IMR-90 (cell line): ENCODE data around the gene WARS2. TPM values are rescaled to one million over a fixed set of nuclear protein-coding genes. Genes with fewer than 3 reads are reported as not detected.
A peak's percentile ranks its signal among the peaks of the same experiment; 100 is the strongest.

ENCODE experiments used
- ATAC-seq: fragments of 200-7000 bp; cut with Tn5 transposase; 2 replicates; pipeline ENCODE4 v1.9.1; 2020; ENCODE audit warnings: low read depth, mild to moderate bottlenecking, moderate library complexity
- BruUV-seq: library from RNA; stranded (reverse); fragments of 400-500 nt; replicated peaks from 2 replicates; lab custom pipeline; 2021; lab: Mats Ljungman, UMichigan
- CTCF ChIA-PET: fragments of 300-600 bp; formaldehyde crosslinking; extraction: SDS; loops from one replicate; lab custom pipeline; 2021; ENCODE audit warnings: antibody characterized with exemption; lab: Yijun Ruan, JAX
- POLR2A ChIA-PET: fragments of 300-600 bp; sonication (Branson Sonifier 250); formaldehyde crosslinking; loops from one replicate; lab custom pipeline; 2022; ENCODE audit warnings: antibody characterized with exemption; ENCODE audit not compliant: unreplicated experiment; lab: Charles Lee
- DNase-seq: peaks from one replicate; pipeline ENCODE4 v3.0.0; 2013
- H2AFZ ChIP-seq: replicated peaks from 2 replicates; pipeline ENCODE3; 2013; ENCODE audit warnings: low read length, mild to moderate bottlenecking; ENCODE audit not compliant: poor library complexity
- H2AK5ac ChIP-seq: 2 replicates; pipeline ENCODE4 v1.6.1; 2013; ENCODE audit warnings: low read depth, low read length, inconsistent platforms
- H2AK9ac ChIP-seq: replicated peaks from 2 replicates; pipeline ENCODE3; 2013; ENCODE audit warnings: mild to moderate bottlenecking, low read depth, low read length, moderate library complexity; ENCODE audit not compliant: poor library complexity
- H2BK120ac ChIP-seq: 2 replicates; pipeline ENCODE4 v1.6.1; 2013; ENCODE audit warnings: low read depth, low read length, inconsistent platforms
- H2BK15ac ChIP-seq: 3 replicates; pipeline ENCODE4 v1.6.1; 2013; ENCODE audit warnings: low read depth, low read length, inconsistent platforms
- H2BK20ac ChIP-seq: 2 replicates; pipeline ENCODE4 v1.6.1; 2013; ENCODE audit warnings: low read depth, mild to moderate bottlenecking, inconsistent platforms, low read length, moderate library complexity
- H2BK5ac ChIP-seq: 2 replicates; pipeline ENCODE4 v1.6.1; 2013; ENCODE audit warnings: mild to moderate bottlenecking, low read depth, low read length, inconsistent platforms; ENCODE audit not compliant: poor library complexity, severe bottlenecking
- H3K14ac ChIP-seq: replicated peaks from 2 replicates; pipeline ENCODE4 v1.6.1; 2013; ENCODE audit warnings: low read depth, low read length, inconsistent platforms
- H3K18ac ChIP-seq: 2 replicates; pipeline ENCODE4 v1.6.1; 2013; ENCODE audit warnings: low read depth, low read length, control low read depth
- H3K23ac ChIP-seq: 2 replicates; pipeline ENCODE4 v1.6.1; 2013; ENCODE audit warnings: low read depth, low read length, inconsistent platforms
- H3K27ac ChIP-seq: 2 replicates; pipeline ENCODE4 v1.5.1; 2013; ENCODE audit warnings: mild to moderate bottlenecking, control low read depth, low read length; ENCODE audit not compliant: insufficient read depth
- H3K27me3 ChIP-seq: 2 replicates; pipeline ENCODE4 v1.6.1; 2013; ENCODE audit warnings: low read length; ENCODE audit not compliant: control insufficient read depth, insufficient read depth
- H3K36me3 ChIP-seq: 2 replicates; pipeline ENCODE4 v1.6.1; 2013; ENCODE audit warnings: low read length, mixed read lengths; ENCODE audit not compliant: control insufficient read depth, insufficient read depth
- H3K4ac ChIP-seq: 2 replicates; pipeline ENCODE4 v1.6.1; 2013; ENCODE audit warnings: low read depth, low read length, inconsistent platforms
- H3K4me1 ChIP-seq: 2 replicates; pipeline ENCODE4 v1.6.1; 2013; ENCODE audit warnings: low read length, mixed read lengths; ENCODE audit not compliant: control insufficient read depth, insufficient read depth
- H3K4me2 ChIP-seq: 2 replicates; pipeline ENCODE4 v1.6.1; 2013; ENCODE audit warnings: low read depth, mild to moderate bottlenecking, control low read depth, low read length, moderate library complexity
- H3K4me3 ChIP-seq: 2 replicates; pipeline ENCODE4 v1.5.1; 2013; ENCODE audit warnings: low read depth, mild to moderate bottlenecking, control low read depth, low read length, moderate library complexity; ENCODE audit not compliant: insufficient read depth
- H3K56ac ChIP-seq: 2 replicates; pipeline ENCODE4 v1.6.1; 2013; ENCODE audit warnings: low read length, inconsistent platforms; ENCODE audit not compliant: insufficient read depth; ENCODE audit errors: extremely low read depth
- H3K79me1 ChIP-seq, 2 experiments: 2 replicates each; pipeline ENCODE4 v1.6.1; 2013; ENCODE audit warnings: low read length in 2 of 2, inconsistent platforms in 1 of 2, low read depth in 1 of 2
- H3K9ac ChIP-seq: 2 replicates; pipeline ENCODE4 v1.6.1; 2013; ENCODE audit warnings: low read depth, low read length, control low read depth
- H3K9me1 ChIP-seq: 2 replicates; pipeline ENCODE4 v1.6.1; 2013; ENCODE audit warnings: low read length, inconsistent platforms; ENCODE audit not compliant: insufficient read depth
- H3K9me3 ChIP-seq: 2 replicates; pipeline ENCODE4 v1.6.1; 2013; ENCODE audit warnings: low read length; ENCODE audit not compliant: control insufficient read depth, insufficient read depth
- H4K20me1 ChIP-seq: 2 replicates; pipeline ENCODE4 v1.6.1; 2013; ENCODE audit warnings: low read length, inconsistent platforms; ENCODE audit not compliant: insufficient read depth
- H4K5ac ChIP-seq: 2 replicates; pipeline ENCODE4 v1.6.1; 2013; ENCODE audit warnings: mild to moderate bottlenecking, low read depth, low read length, control low read depth
- H4K8ac ChIP-seq, 2 experiments: 2 replicates each; pipeline ENCODE4 v1.6.1; 2013; ENCODE audit warnings: low read depth in 2 of 2, low read length in 2 of 2, control low read depth in 1 of 2, inconsistent platforms in 1 of 2
- H4K91ac ChIP-seq: 2 replicates; pipeline ENCODE4 v1.6.1; 2013; ENCODE audit warnings: low read depth, low read length, inconsistent platforms; ENCODE audit not compliant: insufficient read depth
- CHD1 ChIP-seq: IDR thresholded peaks from 2 replicates; pipeline ENCODE4 v1.6.1; 2012; ENCODE audit warnings: low read depth, low read length, improper control_type of control experiment
- MAZ ChIP-seq: IDR thresholded peaks from 2 replicates; pipeline ENCODE4 v1.6.1; 2012; ENCODE audit warnings: low read depth, mild to moderate bottlenecking, low read length, improper control_type of control experiment, moderate library complexity, borderline replicate concordance
- WGBS, 2 experiments: methylation state at CpG; one replicate each; pipeline versions ENCODE4 v1.1.5 to v1.1.7; 2013; ENCODE audit warnings: missing lambda C conversion rate in 2 of 2; ENCODE audit not compliant: insufficient read length in 1 of 2; ENCODE audit errors: extremely low coverage in 2 of 2; 5-methylcytosine and 5-hydroxymethylcytosine counted together
- dilution Hi-C: fragments of 300-500 bp; cut with HindIII; formaldehyde crosslinking; loops from one replicate; pipeline ENCODE4 v1.14.3; 2018; ENCODE audit warnings: low sequenced_read_pairs; ENCODE audit not compliant: unreplicated experiment
- in situ Hi-C: fragments of 300-500 bp; cut with MboI; formaldehyde crosslinking; loops from 3 replicates; pipeline ENCODE4 v1.14.3; 2019; ENCODE audit warnings: low sequenced_read_pairs, inconsistent platforms, mixed read lengths
- intact Hi-C: fragments of 100-400 bp; cut with micrococcal nuclease; formaldehyde crosslinking; loops from 2 replicates; pipeline ENCODE4 v1.10.0; 2022
- polyA plus RNA-seq, 3 experiments: library from polyadenylated mRNA; depleted of rRNA; stranded (reverse); fragments of >200 nt; gene quantifications; 2 replicates each; pipeline ENCODE4 v1.2.3, GENCODE V29; 2012; ENCODE audit warnings: low replicate concordance in 1 of 3
- total RNA-seq: library from RNA; depleted of rRNA; stranded (reverse); fragments of >200 nt; gene quantifications from 2 replicates; pipeline ENCODE4 v1.2.3, GENCODE V29; 2012

Gene WARS2
- total and polyA plus RNA-seq, 2 of the 4 experiments (the other 2 are of a cell fraction): 5.7 to 20.3 TPM

DNA sequence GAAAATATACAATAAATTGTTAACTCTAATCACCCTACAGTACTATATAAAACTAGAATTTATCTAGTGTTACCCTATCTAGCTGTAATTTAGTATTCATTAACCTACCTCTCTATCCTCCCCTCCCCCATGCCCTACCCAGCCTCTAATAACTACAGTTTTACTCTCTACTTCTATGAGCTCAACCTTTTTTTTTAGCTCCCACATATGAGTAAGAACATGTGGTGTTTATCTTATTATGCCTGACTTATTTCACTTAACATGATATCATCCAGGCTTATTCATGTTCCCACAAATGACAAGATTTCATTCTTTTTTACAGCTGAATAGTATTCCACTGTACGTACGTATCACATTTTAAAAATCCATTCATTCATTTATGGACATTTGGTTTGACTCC lies 46.0 kb upstream of the WARS2 start:
- no peak for TF ChIP-seq MAZ
- TF ChIP-seq CHD1: no peak
- in situ Hi-C loops: no loop called here
- H3K23ac ChIP-seq: no peak overlapping the region

More for the DNA sequence above, 46.0 kb upstream of the WARS2 start:
- Histone ChIP-seq H2BK20ac (no peak overlapping the region), H4K91ac (no peak overlapping the region), H3K4me1 (no peaks in the 10 kb centered on the region), H3K9me3 (no peaks in the 10 kb centered on the region), H4K5ac (no peak overlapping the region), H4K8ac (no peak overlapping the region), H3K79me1 (no peaks in the 10 kb centered on the region), H2AK5ac (no peak overlapping the region), H3K4ac (no peak overlapping the region), H2AK9ac (no peak overlapping the region), H3K27me3 (no peaks in the 10 kb centered on the region), H3K36me3 (no peaks in the 10 kb centered on the region), H3K56ac (no peak overlapping the region), H2AFZ (no peak overlapping the region), H3K9ac (no peak overlapping the region), H2BK5ac (no peak overlapping the region), H2BK120ac (no peak overlapping the region), H3K9me1 (peaks cover 3% of the 10 kb centered on the region; the same call in 1 of the 2 replicates), H3K14ac (no peak overlapping the region), H3K18ac (no peak overlapping the region), H4K20me1 (no peaks in the 10 kb centered on the region), H3K27ac (no peak overlapping the region), H3K4me2 (no peak overlapping the region), H2BK15ac (no peak overlapping the region), H3K4me3 (no peak overlapping the region)
- no TSS peak for BruUV-seq
- dilution Hi-C loops: no loop called here
- intact Hi-C loops: no loop called here
- DNase-seq (peak; percentile 20), ATAC-seq (no peak)
- WGBS, 2 experiments: no CpG with 5 or more reads among the region's 2 CpGs
- CTCF ChIA-PET: no interaction called here
- POLR2A ChIA-PET: no interaction called here
